ENCODE data around the gene MINDY3.

DNA sequence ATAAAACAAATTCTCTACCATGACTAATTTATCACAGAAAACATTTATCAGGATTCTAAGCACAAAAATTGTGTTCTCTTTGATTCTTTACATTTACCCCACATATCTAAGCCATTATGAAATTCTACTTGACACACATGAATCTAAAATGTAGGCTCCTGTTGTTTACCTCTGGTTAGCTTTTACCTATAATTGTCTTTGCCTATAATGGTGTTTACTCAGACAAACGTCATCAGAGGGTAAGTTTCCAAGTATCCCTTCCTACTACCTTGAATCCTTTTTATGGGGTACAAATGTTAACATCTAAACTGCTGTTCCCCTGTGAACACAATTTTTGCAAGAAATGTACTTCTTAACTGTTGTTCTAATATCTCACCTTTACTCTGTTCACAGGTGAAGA lies 63.5 kb downstream of the MINDY3 start:
- no peak for TF ChIP-seq CTCF (optimal IDR thresholded peaks at IDR 0.05 in 1 of 3, IDR thresholded peaks at IDR 0.05 in 1 of 3, conservative IDR thresholded peaks at IDR 0.05 in 1 of 3; ENCODE audit: extremely low read depth in 1 of 3, insufficient read depth in 2 of 3, low read length in 3 of 3)
- TF ChIP-seq EZH2 (IDR thresholded peaks at IDR 0.05; ENCODE audit: low read length): no peak

Data from keratinocyte (primary cell).